ENCODE results near the gene GLIS2.

The GLIS2 gene

DNA sequence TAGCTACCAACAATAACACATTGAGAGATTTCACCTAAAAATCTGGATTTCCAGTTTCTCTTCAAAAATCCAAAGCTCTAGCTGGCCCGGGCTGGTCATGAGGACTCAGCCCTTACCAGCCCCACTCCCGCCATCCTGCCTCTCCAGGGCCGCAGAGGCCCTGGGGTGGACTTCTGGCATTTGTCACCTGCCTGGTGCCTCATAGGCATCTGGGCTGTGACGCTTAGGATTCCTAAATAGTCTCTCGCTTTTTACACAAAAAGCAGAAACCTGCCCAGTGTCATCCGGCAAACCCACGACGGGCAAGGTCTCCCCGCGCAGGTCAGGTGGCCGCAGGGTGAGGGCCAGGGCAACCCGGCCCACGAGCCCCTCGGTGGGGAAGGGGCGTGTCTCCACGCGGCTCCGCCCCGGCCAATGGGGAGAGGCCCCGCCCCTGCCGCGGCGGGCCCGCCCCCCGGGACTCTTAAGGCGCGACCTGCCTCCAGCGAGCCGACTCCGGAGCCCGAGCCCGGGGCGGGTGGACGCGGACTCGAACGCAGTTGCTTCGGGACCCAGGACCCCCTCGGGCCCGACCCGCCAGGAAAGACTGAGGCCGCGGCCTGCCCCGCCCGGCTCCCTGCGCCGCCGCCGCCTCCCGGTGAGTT is 55.6 kb downstream of the GLIS2 start, which contains the start of gene VASN:
VASN (plus strand) TSS at position 492 of the 644 bp plus-strand sequence. CDS start 9,030 bp downstream, outside the sequence.
- peak; percentile 55 for DNase-seq (ENCODE audit: low spot score)

- no peak for DNase-seq (ENCODE audit: low spot score)
Observed at GRCh38 chr16:4372001-4372577, 56.2 kb downstream of the GLIS2 start.

GRCh38 chr16:4372578-4373355 is 56.9 kb downstream of the GLIS2 start:
- DNase-seq (ENCODE audit: low spot score), result peak; percentile 24

DNA sequence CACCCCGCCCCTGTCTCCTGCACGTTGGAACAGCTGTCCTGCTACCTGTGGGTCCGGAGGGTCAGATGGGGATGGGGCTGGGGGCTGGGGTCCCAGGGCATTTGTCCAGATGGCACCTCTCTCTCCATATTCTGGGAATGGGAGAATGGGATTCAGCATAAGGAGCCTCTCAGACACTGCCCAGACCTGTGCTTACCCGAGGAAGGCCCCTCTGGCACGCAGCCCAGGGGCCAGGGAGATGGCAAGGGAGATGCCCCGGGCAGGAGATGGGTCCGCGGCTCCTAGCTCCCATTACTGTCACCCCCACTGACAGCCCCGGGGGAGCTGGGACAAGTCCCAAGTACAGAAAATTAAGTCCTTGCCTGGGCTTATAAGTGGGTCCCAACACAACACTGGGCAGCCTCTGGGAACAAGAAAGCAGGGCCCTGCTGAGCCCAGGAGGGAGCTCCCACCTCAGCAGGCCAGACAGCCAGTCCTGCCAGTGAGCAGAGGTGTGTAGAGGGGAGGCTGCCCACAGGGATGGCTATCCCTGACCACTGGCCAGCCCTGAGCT is 57.6 kb downstream of the GLIS2 start:
- DNase-seq (ENCODE audit: low spot score), result no peak

- peak; percentile 16 for DNase-seq (ENCODE audit: low spot score)
Observed at GRCh38 chr16:4373909-4374742, 58.3 kb downstream of the GLIS2 start.

- DNase-seq (ENCODE audit: low spot score), result no peak
Observed at GRCh38 chr16:4375717-4376116, 59.9 kb downstream of the GLIS2 start.

DNA sequence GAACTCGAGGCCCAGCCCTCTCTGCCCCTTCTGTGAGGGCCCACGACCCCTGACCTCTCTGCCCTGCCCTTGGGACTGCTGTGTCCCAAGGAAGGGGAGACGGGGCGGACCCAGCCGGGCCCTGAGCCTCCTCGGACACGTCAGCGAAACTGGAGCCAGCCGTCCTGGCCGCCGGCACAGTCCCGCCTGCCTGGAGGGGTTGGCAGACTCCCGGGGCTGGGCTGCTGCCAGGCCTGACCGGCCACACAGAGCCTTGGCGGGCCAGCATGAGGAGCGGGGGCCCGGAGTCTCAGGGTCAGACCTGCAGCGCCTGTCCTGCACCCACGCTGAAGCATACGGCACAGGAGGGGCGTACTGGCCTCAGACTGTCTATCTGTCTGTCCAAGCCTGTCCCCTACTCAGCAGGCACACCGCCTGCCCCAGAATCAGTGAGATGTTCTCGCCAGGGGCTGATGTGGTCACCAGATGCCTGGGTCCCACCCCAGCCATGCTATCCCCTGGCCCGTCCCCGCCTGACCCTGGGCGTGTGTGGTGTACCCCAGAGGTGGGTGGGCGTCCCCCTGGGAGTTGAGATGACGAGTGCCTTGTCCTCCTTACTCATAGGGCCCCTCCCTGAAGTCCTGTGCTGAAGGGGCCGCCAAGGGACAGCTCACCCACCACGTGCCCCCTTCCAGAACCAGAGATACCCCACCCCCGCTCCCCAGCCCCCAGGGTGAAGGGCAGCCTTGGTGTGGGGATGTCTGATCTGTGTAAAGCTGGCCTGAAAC is 60.4 kb downstream of the GLIS2 start:
- no peak for DNase-seq (ENCODE audit: low spot score)

DNA sequence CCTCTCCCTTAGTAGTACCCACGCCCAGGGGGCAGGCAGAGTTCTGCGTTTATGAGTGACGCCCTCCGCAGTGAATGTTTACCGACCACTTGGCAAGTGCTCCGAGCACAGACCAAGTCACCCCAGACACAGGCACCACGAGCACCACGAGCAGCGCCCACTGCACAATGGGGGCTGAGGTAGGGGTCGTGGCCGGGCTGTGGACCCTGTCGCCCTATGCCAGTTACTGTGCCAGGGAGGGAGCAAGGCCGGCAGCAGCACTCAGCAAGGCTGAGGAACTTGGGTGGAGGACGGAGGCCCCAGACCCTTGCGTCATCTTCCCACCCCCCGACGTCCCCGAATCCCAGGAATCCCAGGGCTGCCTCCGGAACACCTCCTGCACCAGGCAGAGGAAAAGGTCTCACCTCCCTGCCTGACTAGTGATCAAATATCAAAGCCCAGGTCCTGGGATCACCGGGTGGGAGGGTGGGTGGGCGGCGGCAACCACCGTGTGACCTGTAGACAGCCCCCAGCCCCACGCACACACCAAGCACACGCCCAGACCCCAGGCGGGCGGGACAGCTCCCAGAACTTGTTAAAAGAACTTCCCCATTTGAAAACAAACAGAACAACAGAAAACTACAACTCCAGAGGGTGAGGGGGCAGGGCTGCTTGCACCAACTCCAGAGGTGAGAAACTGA is 61.2 kb downstream of the GLIS2 start:
- DNase-seq (ENCODE audit: low spot score), result no peak

DNA sequence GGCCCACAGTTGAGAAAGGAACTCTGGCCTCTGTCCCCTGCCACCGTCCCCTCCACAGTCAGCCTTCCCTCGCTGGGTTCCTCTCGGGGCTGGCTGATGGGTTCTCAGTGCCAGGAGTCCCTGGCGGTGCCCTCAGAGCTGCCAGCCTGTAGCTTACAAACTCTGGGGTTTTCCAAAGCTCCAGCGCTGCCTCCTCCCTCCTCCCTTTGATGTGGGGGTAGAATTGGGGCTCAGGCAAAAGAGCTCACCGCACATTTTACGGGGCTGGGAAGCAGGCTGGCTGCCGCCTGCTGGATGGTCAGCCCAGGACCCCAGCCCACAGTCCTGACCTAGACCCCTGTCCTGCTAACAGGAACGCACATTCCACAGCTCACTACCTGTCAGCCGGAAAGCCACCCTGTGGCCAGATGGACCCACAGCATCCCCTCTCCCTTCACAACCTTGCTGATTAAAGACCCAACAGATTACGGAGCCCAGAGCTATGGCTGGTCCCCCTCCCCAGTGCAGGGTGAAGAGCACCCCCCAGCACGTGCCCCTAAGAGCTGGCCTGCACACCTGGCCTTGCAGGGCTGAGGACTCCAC is 61.8 kb downstream of the GLIS2 start:
- no peak for DNase-seq (ENCODE audit: low spot score)

DNA sequence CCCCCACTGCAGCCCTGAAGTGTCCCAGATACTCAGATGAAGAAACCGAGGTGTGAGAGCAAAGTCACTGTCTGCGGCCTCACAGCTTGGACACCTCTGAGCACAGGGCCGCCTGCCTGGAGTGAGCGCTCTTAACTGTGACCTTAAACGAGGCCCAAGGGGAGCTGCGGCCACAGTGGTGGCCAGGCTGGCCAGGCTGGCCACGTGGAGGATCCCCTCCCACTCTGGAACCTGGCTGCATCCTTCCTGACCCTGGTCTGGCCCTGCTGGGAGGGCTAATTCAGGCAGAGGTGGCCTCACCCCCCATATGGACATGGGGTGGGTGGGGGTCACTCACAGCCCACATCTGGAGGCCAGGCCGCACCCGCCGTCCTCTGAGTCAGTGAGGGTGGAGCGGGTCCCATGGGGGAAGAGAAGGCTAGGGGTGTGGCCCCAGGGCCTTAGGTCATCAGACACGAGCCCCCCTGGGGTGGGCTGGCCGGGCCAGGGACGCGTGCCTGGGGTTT is 62.3 kb downstream of the GLIS2 start:
- no peak for DNase-seq (ENCODE audit: low spot score)

DNA sequence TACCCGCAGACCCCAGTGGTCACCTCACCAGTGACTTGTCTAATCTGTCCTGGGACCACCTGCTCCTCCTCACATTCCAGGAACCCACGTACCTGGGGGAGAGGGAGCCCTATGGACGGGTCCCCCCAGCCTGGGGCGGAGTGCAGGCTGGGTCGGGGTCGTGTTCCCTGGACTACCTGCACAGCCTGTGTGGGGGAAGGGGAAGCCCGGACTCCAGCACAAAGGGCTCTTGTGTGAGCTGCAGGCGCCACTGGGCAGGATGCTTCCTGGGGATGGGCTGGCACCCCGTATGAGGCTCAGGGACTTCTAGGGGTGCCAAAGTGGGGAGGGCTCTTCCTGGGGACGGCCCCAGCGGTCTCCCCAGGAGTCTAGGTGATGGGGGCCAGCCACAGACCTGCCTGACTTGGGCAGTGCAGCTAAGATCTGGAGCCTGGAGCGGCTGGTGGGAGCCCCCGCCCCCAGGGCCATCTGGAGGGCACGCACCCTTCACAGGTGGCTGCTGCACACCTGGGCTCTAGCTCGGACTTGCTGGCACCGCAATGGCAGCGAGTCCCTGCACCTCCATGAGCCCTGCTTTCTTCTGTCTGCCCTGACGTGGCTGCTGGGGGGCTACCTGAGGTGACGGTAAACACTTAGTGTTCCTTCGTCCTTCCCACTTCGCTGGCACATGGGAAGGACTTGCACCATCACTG is 63.3 kb downstream of the GLIS2 start:
- DNase-seq (ENCODE audit: low spot score), result no peak

DNA sequence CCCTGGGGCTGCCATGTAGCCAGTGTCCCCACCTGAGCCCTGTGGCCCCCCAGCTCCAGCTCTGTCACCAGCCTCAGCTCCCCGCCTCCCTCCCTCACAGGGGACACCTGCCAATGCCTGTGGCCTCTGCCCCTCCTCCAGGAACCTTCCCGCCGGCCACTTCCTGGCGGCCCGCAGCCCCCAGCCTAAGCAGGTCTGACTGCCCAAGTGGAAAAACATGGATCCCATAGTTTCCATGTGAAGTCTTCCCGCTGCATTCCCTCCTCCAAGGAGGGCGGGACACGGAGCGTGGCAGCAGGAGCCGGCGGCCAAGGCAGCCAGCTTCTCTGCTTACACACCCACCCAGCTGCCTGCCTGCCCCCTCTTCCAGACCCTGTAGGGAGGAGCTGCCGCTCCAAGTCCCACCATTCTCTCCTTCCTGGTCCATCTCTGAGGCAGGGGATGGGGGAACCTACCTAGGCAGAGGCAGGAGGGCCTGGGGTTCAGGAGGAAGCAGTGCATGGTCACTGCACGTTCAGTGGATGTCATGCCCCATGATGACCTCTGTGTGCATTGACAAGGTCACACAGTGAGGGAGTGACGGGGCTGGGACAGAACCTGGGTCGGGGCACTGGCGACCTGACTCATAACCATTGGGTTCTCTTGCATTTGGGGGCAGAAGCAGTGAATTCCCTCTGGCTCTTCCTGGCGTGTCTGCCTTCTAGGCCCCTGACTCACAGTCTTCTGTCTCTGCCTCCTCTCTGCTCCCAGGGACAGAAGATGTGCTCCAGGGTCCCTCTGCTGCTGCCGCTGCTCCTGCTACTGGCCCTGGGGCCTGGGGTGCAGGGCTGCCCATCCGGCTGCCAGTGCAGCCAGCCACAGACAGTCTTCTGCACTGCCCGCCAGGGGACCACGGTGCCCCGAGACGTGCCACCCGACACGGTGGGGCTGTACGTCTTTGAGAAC is 64.5 kb downstream of the GLIS2 start:
- DNase-seq (ENCODE audit: low spot score), result no peak

DNA sequence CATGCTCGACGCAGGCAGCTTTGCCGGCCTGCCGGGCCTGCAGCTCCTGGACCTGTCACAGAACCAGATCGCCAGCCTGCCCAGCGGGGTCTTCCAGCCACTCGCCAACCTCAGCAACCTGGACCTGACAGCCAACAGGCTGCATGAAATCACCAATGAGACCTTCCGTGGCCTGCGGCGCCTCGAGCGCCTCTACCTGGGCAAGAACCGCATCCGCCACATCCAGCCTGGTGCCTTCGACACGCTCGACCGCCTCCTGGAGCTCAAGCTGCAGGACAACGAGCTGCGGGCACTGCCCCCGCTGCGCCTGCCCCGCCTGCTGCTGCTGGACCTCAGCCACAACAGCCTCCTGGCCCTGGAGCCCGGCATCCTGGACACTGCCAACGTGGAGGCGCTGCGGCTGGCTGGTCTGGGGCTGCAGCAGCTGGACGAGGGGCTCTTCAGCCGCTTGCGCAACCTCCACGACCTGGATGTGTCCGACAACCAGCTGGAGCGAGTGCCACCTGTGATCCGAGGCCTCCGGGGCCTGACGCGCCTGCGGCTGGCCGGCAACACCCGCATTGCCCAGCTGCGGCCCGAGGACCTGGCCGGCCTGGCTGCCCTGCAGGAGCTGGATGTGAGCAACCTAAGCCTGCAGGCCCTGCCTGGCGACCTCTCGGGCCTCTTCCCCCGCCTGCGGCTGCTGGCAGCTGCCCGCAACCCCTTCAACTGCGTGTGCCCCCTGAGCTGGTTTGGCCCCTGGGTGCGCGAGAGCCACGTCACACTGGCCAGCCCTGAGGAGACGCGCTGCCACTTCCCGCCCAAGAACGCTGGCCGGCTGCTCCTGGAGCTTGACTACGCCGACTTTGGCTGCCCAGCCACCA is 65.4 kb downstream of the GLIS2 start:
- DNase-seq (ENCODE audit: low spot score), result no peak

DNA sequence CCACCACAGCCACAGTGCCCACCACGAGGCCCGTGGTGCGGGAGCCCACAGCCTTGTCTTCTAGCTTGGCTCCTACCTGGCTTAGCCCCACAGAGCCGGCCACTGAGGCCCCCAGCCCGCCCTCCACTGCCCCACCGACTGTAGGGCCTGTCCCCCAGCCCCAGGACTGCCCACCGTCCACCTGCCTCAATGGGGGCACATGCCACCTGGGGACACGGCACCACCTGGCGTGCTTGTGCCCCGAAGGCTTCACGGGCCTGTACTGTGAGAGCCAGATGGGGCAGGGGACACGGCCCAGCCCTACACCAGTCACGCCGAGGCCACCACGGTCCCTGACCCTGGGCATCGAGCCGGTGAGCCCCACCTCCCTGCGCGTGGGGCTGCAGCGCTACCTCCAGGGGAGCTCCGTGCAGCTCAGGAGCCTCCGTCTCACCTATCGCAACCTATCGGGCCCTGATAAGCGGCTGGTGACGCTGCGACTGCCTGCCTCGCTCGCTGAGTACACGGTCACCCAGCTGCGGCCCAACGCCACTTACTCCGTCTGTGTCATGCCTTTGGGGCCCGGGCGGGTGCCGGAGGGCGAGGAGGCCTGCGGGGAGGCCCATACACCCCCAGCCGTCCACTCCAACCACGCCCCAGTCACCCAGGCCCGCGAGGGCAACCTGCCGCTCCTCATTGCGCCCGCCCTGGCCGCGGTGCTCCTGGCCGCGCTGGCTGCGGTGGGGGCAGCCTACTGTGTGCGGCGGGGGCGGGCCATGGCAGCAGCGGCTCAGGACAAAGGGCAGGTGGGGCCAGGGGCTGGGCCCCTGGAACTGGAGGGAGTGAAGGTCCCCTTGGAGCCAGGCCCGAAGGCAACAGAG is 66.3 kb downstream of the GLIS2 start:
- no peak for DNase-seq (ENCODE audit: low spot score)

- DNase-seq (ENCODE audit: low spot score), result no peak
Observed at GRCh38 chr16:4382795-4383357, 67.0 kb downstream of the GLIS2 start.
